NCI-H460 (cell line): ENCODE results near the gene OR7A5. TPM values are rescaled to one million over a fixed set of nuclear protein-coding genes. Genes with fewer than 3 reads are reported as not detected.
"Not testable (repeated sequence)": the region's sequence is repeated elsewhere in the genome, so short reads cannot be mapped to it uniquely, and the experiment has no call there.

Source experiments
- DNase-seq: peaks from one replicate; pipeline ENCODE4 v3.0.0-alpha.2; 2016; ENCODE audit warnings: low read depth; ENCODE audit errors: extremely low read depth
- small RNA-seq, 2 experiments: library from RNA; depleted of rRNA; stranded (forward); fragments of <200 nt; gene quantifications; one replicate each; pipeline ENCODE3, GENCODE V24; 2014
- total RNA-seq: library from RNA; depleted of rRNA; stranded (reverse); fragments of >200 nt; shearing (Covaris generic); gene quantifications from 2 replicates; pipeline ENCODE4 v1.2.3, GENCODE V29; 2014; rRNA removed

The OR7A5 gene
- total RNA-seq, 1 experiment from 2014 or later, result not detected

- DNase-seq, result not testable (repeated sequence)
Measured at GRCh38 chr19:14785102-14785793, 49.7 kb downstream of the OR7A5 start.

GRCh38 chr19:14784730-14785101 is 50.3 kb downstream of the OR7A5 start:
- DNase-seq, result not testable (repeated sequence)

- not testable (repeated sequence) for DNase-seq
Measured at GRCh38 chr19:14783410-14783998, 51.5 kb downstream of the OR7A5 start.

- DNase-seq, result no peak
Measured at GRCh38 chr19:14782626-14783409, 52.2 kb downstream of the OR7A5 start.

GRCh38 chr19:14781713-14782536 is 53.1 kb downstream of the OR7A5 start:
- DNase-seq, result not testable (repeated sequence)

GRCh38 chr19:14780622-14781225 is 54.3 kb downstream of the OR7A5 start:
- not testable (repeated sequence) for DNase-seq

GRCh38 chr19:14779151-14779550 is 55.8 kb downstream of the OR7A5 start:
- DNase-seq, result no peak

- DNase-seq, result not testable (repeated sequence)
Measured at GRCh38 chr19:14778110-14778845, 56.7 kb downstream of the OR7A5 start, which contains the start of gene ADGRE2. Gene ADGRE2, minus strand, starts transcription at chr19:14778560. Its CDS starts 1,804 bp downstream, at chr19:14776756.

GRCh38 chr19:14777645-14778044 is 57.3 kb downstream of the OR7A5 start:
- DNase-seq, result not testable (repeated sequence)

Small RNAs within 50 kb of the gene (small RNA-seq; reads per million reads assigned to genes)
- gene AC005255.1, result 0.08 to 0.29 reads per million in 2 experiments

Other genes starting within 250 kb of the OR7A5 start
- not detected in 2 replicates for gene ADGRE3, start 160.3 kb downstream of the OR7A5 start, total RNA-seq
- 6.6 and 9.4 TPM in 2 replicates for gene ZNF333, start 145.1 kb downstream of the OR7A5 start, total RNA-seq
- gene ADGRE2, start 56.6 kb downstream of the OR7A5 start, total RNA-seq, result 0.43 and 0.45 TPM in 2 replicates
- not detected in 2 replicates for gene OR7C1, start within 50 bp of the OR7A5 start, total RNA-seq
- not detected in 2 replicates for gene OR7A10, start 13.7 kb upstream of the OR7A5 start, total RNA-seq
- not detected in 2 replicates for gene OR7A17, start 50.9 kb upstream of the OR7A5 start, total RNA-seq
- not detected in 2 replicates for gene OR7C2, start 106.3 kb upstream of the OR7A5 start, total RNA-seq
- gene SLC1A6, start 144.7 kb upstream of the OR7A5 start, total RNA-seq, result not detected in 2 replicates
- not detected in 2 replicates for gene CASP14, start 214.3 kb upstream of the OR7A5 start, total RNA-seq
- gene OR1I1, start 247.0 kb upstream of the OR7A5 start, total RNA-seq, result not detected in 2 replicates